ENCODE data around the gene IGLL5. TPM values are rescaled to one million over a fixed set of nuclear protein-coding genes. Genes with fewer than 3 reads are reported as not detected.
A peak's percentile ranks its signal among the peaks of the same experiment; 100 is the strongest.
"Not testable (repeated sequence)": the region's sequence is repeated elsewhere in the genome, so short reads cannot be mapped to it uniquely, and the experiment has no call there.

Gene IGLL5
- total and polyA plus RNA-seq, 9 of the 15 experiments (the other 6 are each of a cell fraction or from before 2014, with no cell fraction given) = not detected

DNA sequence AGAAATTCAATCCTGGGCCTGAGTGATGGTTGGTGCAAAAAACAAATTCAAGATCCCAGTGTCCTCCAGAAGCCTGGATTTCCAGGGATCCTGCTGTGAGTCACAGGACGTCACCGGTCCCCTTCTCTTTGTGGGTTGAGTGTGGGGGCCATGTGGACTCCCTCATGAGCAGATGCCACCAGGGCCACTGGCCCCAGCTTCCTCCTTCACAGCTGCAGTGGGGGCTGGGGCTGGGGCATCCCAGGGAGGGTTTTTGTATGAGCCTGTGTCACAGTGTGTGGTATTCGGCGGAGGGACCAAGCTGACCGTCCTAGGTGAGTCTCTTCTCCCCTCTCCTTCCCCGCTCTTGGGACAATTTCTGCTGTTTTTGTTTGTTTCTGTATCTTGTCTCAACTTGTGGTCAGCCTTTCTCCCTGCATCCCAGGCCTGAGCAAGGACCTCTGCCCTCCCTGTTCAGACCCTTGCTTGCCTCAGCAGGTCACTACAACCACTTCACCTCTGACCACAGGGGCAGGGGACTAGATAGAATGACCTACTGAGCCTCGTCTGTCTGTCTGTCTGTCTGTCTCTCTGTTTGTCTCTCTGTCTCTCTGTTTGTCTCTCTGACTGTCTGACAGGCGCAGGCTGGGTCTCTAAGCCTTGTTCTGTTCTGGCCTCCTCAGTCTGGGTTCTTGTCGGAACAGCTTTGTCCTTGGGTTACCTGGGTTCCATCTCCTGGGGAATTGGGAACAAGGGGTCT is 11.9 kb downstream of the IGLL5 start:
- H3K79me2 ChIP-seq (ENCODE audit: control insufficient read depth, insufficient read depth, low read length); BruUV-seq (replicated peaks); H3K9me3 ChIP-seq (replicated peaks; ENCODE audit: control insufficient read depth, insufficient read depth, low read depth, low read length); FAIRE-seq; intact Hi-C loops (cut with micrococcal nuclease); H3K36me3 ChIP-seq (ENCODE audit: control insufficient read depth, insufficient read depth, low read length); CTCF ChIA-PET (ENCODE audit: low intra/inter-chr PET ratio); H3K27ac ChIP-seq (ENCODE audit: extremely low read depth, low read depth, low read length); in situ Hi-C loops (cut with MboI); DNase-seq (ENCODE audit: extremely low read depth in 1 of 4, low spot score in 3 of 4); H3K4me3 ChIP-seq; H3K9me1 ChIP-seq (ENCODE audit: control insufficient read depth, insufficient read depth, low read length); H3K4me1 ChIP-seq (replicated peaks in 1 of 2; ENCODE audit: control insufficient read depth in 2 of 2, insufficient read depth in 2 of 2, low read length in 2 of 2); ATAC-seq; H3K9ac ChIP-seq (ENCODE audit: insufficient read depth in 1 of 2, low read depth in 2 of 2, low read length in 2 of 2); H3K4me2 ChIP-seq (ENCODE audit: insufficient read depth, low read length); H2AFZ ChIP-seq (ENCODE audit: low read depth, low read length): not testable (repeated sequence)
- POLR2A ChIA-PET = interaction anchor here (2.3 kb wide), 1 partner anchor 11 kb away, joined by 10 read pairs; no protein-coding TSS in a partner anchor
- under 1% methylated on average over 9 of the region's 9 CpGs for WGBS (ENCODE audit: insufficient coverage, low coverage, missing lambda C conversion rate)
- Histone ChIP-seq H3K27me3 (ENCODE audit: control insufficient read depth in 2 of 2, insufficient read depth in 2 of 2, low read length in 2 of 2) (peaks cover 20 to 50% of the 10 kb centered on the region in 2 experiments; a peak in 3 of 5 replicates), H4K20me1 (replicated peaks; ENCODE audit: control insufficient read depth, insufficient read depth, low read length) (peaks cover 54% of the 10 kb centered on the region)

DNA sequence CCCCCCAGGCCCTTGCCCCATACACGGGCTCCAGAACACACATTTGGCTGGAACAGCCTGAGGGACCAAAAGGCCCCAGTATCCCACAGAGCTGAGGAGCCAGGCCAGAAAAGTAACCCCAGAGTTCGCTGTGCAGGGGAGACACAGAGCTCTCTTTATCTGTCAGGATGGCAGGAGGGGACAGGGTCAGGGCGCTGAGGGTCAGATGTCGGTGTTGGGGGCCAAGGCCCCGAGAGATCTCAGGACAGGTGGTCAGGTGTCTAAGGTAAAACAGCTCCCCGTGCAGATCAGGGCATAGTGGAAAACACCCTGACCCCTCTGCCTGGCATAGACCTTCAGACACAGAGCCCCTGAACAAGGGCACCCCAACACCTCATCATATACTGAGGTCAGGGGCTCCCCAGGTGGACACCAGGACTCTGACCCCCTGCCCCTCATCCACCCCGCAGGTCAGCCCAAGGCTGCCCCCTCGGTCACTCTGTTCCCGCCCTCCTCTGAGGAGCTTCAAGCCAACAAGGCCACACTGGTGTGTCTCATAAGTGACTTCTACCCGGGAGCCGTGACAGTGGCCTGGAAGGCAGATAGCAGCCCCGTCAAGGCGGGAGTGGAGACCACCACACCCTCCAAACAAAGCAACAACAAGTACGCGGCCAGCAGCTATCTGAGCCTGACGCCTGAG is 13.1 kb downstream of the IGLL5 start:
- CTCF ChIA-PET (ENCODE audit: low intra/inter-chr PET ratio); H3K4me2 ChIP-seq (ENCODE audit: insufficient read depth, low read length): not testable (repeated sequence)

More for the DNA sequence above, 13.1 kb downstream of the IGLL5 start:
- under 1% methylated on average over 13 of the region's 16 CpGs for WGBS (ENCODE audit: insufficient coverage, low coverage, missing lambda C conversion rate)
- TF ChIP-seq, protein P1, sequence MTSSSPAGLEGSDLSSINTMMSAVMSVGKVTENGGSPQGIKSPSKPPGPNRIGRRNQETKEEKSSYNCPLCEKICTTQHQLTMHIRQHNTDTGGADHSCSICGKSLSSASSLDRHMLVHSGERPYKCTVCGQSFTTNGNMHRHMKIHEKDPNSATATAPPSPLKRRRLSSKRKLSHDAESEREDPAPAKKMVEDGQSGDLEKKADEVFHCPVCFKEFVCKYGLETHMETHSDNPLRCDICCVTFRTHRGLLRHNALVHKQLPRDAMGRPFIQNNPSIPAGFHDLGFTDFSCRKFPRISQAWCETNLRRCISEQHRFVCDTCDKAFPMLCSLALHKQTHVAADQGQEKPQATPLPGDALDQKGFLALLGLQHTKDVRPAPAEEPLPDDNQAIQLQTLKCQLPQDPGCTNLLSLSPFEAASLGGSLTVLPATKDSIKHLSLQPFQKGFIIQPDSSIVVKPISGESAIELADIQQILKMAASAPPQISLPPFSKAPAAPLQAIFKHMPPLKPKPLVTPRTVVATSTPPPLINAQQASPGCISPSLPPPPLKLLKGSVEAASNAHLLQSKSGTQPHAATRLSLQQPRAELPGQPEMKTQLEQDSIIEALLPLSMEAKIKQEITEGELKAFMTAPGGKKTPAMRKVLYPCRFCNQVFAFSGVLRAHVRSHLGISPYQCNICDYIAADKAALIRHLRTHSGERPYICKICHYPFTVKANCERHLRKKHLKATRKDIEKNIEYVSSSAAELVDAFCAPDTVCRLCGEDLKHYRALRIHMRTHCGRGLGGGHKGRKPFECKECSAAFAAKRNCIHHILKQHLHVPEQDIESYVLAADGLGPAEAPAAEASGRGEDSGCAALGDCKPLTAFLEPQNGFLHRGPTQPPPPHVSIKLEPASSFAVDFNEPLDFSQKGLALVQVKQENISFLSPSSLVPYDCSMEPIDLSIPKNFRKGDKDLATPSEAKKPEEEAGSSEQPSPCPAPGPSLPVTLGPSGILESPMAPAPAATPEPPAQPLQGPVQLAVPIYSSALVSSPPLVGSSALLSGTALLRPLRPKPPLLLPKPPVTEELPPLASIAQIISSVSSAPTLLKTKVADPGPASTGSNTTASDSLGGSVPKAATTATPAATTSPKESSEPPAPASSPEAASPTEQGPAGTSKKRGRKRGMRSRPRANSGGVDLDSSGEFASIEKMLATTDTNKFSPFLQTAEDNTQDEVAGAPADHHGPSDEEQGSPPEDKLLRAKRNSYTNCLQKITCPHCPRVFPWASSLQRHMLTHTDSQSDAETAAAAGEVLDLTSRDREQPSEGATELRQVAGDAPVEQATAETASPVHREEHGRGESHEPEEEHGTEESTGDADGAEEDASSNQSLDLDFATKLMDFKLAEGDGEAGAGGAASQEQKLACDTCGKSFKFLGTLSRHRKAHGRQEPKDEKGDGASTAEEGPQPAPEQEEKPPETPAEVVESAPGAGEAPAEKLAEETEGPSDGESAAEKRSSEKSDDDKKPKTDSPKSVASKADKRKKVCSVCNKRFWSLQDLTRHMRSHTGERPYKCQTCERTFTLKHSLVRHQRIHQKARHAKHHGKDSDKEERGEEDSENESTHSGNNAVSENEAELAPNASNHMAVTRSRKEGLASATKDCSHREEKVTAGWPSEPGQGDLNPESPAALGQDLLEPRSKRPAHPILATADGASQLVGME (CRISPR knock-in tag; IDR thresholded peaks at IDR 0.05) = peak; percentile 48; the same call in 1 of the 2 replicates
- TF ChIP-seq ZNF57 (CRISPR knock-in tag; IDR thresholded peaks at IDR 0.05) (0 out of 2 replicates have a peak, but pooled peaks have one; percentile 49), ZNF639 (CRISPR knock-in tag; conservative IDR thresholded peaks at IDR 0.05 in 1 of 2, IDR thresholded peaks at IDR 0.05 in 1 of 2) (0 out of 4 replicates have a peak, but pooled peaks of 1 of the 2 experiments have one; percentile 42), HDAC6 (IDR thresholded peaks at IDR 0.05; ENCODE audit: low read depth, low read length) (0 out of 2 replicates have a peak, but pooled peaks have one; percentile 49)
- Histone ChIP-seq H3K27me3 (ENCODE audit: control insufficient read depth in 2 of 2, insufficient read depth in 2 of 2, low read length in 2 of 2) (peaks cover 20 to 40% of the 10 kb centered on the region in 2 experiments; a peak in 3 of 5 replicates), H4K20me1 (replicated peaks; ENCODE audit: control insufficient read depth, insufficient read depth, low read length) (peaks cover 47% of the 10 kb centered on the region)
- H3K79me2 ChIP-seq (ENCODE audit: control insufficient read depth, insufficient read depth, low read length); in situ Hi-C loops (cut with MboI); H3K9me1 ChIP-seq (ENCODE audit: control insufficient read depth, insufficient read depth, low read length); DNase-seq (ENCODE audit: extremely low read depth in 1 of 4, low spot score in 3 of 4); H2AFZ ChIP-seq (ENCODE audit: low read depth, low read length); H3K36me3 ChIP-seq (ENCODE audit: control insufficient read depth, insufficient read depth, low read length); H3K9me3 ChIP-seq (replicated peaks; ENCODE audit: control insufficient read depth, insufficient read depth, low read depth, low read length); H3K4me3 ChIP-seq; BruUV-seq (replicated peaks); intact Hi-C loops (cut with micrococcal nuclease); H3K9ac ChIP-seq (ENCODE audit: insufficient read depth in 1 of 2, low read depth in 2 of 2, low read length in 2 of 2); FAIRE-seq; H3K27ac ChIP-seq (ENCODE audit: extremely low read depth, low read depth, low read length); H3K4me1 ChIP-seq (replicated peaks in 1 of 2; ENCODE audit: control insufficient read depth in 2 of 2, insufficient read depth in 2 of 2, low read length in 2 of 2): not testable (repeated sequence)
- ATAC-seq = peak; percentile 23
- POLR2A ChIA-PET = interaction anchor here (3.3 kb wide), 1 partner anchor 16 kb away, joined by 30 read pairs; no protein-coding TSS in a partner anchor

Measured in K562 (cell line).